ENCODE data around the gene POSTN. TPM values are rescaled to one million over a fixed set of nuclear protein-coding genes. Genes with fewer than 3 reads are reported as not detected.

The POSTN gene
- total RNA-seq, 1 donor from 2014 or later, result 0.48 TPM

DNA sequence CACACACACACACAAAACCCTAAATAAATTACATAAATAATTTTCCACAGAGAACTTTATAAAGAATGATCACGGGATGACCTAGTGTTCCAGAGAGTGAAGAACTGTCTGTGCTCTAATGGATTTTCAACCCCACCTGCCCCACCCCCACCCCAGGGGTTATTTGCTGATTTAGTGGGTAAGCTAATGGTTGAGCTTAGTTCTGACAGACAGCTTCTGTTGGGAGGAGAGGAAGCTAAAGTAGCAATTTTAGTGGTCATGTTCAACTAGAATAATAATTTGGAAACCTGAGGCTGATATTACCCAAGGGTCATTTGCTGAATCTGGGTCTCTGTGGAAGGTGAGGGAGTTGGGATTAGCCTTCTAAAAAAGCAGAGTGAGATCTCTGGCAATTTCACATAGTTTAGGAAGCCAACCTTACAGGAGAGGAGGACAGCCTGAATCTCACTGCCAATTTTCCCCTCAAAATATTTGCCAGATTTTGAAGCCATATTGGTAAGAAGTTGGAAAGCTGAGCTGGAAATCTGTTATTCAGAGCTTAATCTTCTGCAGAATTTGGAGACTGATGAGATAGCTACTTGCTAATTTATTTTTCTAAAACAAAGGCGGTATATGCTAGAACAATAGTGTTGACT lies 68.7 kb downstream of the POSTN start:
- DNase-seq (ENCODE audit: low spot score), result no peak
- no peak for ATAC-seq

DNA sequence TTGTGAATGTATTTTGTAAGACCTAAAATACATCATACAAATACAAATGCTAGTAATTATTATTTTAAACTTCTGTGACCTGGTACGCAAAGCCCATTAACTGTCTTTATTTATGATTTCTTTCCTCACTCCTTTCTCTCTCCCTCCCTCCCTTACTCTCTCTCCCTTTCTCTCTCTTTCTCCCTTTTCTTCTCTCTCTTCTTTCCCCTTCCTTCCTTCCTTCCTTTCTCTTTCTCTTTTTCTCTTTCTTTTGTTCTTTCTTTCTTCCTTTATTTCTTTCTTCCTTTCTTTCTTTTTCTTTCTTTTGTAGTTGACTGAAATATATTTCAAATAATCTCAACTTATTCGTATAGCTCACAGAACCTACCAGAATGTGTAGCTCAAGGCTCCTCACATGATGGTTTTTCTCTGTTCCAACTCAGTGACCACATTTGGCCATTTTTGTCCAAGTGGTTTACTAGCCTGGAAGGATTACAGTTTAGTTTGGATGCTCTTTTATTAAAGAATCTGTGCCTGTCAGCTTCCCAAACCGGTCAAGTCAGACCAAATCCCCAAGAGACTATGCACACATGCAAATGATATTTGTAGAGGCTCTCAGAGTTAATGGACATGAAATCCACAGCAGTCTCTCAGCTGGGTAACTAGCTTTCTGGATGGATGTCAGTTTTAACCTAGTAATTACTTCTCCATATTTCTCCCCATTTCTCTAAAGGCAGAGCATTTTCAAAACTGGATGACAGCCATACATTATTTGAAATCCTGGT lies 71.7 kb downstream of the POSTN start:
- ATAC-seq, result no peak

DNA sequence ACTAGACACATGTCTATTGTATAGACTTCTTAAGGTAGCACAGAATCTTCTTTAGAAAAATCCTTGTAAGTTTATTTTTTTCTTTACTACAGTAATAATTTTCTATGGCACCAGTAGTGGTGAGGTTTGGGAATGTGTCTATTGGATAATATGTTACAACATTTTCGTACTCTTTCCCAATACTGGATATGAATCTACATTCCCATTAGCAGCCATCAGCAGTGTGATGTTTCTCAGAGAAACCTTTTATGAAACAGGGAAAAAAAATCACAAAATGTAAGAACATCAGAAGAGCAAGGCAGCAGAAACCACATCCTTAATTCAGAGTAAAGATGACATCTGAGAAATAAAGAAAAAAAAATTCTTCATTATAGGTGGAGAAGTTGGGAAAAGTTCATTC lies 83.3 kb downstream of the POSTN start:
- ATAC-seq (no peak), DNase-seq (ENCODE audit: low spot score) (no peak)

More for the DNA sequence above, 71.7 kb downstream of the POSTN start:
- no peak for DNase-seq (ENCODE audit: low spot score)

Measured in left lobe of liver (tissue), 2 donors.